OCI-M2 (cell line): ENCODE data around the gene LRSAM1.

Experiments
- DNase-seq: peaks from one replicate; lab custom pipeline; 2025; ENCODE audit not compliant: unreplicated experiment; lab: John Stamatoyannopoulos, UW

LRSAM1 gene

GRCh38 chr9:127424676-127424999 is 26.7 kb upstream of the LRSAM1 start:
- DNase-seq: no peak

GRCh38 chr9:127426756-127427155 is 24.6 kb upstream of the LRSAM1 start:
- DNase-seq: no peak

GRCh38 chr9:127428348-127428747 is 23.0 kb upstream of the LRSAM1 start:
- DNase-seq: no peak

GRCh38 chr9:127430415-127430814 is 20.9 kb upstream of the LRSAM1 start:
- no peak for DNase-seq

- DNase-seq: no peak
Measured at GRCh38 chr9:127437497-127438264, 13.6 kb upstream of the LRSAM1 start.

GRCh38 chr9:127438394-127438793 is 12.9 kb upstream of the LRSAM1 start:
- DNase-seq: no peak

GRCh38 chr9:127444283-127444920 is 6.9 kb upstream of the LRSAM1 start:
- DNase-seq: no peak

GRCh38 chr9:127444921-127445850 is 6.1 kb upstream of the LRSAM1 start:
- DNase-seq: no peak

- DNase-seq: no peak
Measured at GRCh38 chr9:127445851-127446712, 5.2 kb upstream of the LRSAM1 start.

GRCh38 chr9:127446713-127447415 is 4.4 kb upstream of the LRSAM1 start:
- DNase-seq: no peak

- DNase-seq: no peak
Measured at GRCh38 chr9:127447416-127448111, 3.7 kb upstream of the LRSAM1 start.

- no peak for DNase-seq
Measured at GRCh38 chr9:127448112-127448805, 3.1 kb upstream of the LRSAM1 start.

- no peak for DNase-seq
Measured at GRCh38 chr9:127449332-127449966, 1.9 kb upstream of the LRSAM1 start.

GRCh38 chr9:127450243-127450760 is 1.0 kb upstream of the LRSAM1 start:
- no peak for DNase-seq

GRCh38 chr9:127451608-127451857 is 223 bp downstream of the LRSAM1 start:
- no peak for DNase-seq

GRCh38 chr9:127451858-127452656 is 747 bp downstream of the LRSAM1 start:
- no peak for DNase-seq

GRCh38 chr9:127452691-127453090 is 1.4 kb downstream of the LRSAM1 start:
- no peak for DNase-seq
